D341Med (cell line): ENCODE data around the gene ALDH3A1.

Source experiments
- DNase-seq: peaks from one replicate; pipeline ENCODE4 v3.0.0; 2012; ENCODE audit warnings: low spot score

The ALDH3A1 gene

GRCh38 chr17:19718613-19719354 lies 29.3 kb downstream of the ALDH3A1 start:
- DNase-seq: peak; percentile 26

- DNase-seq: peak; percentile 3
Measured at GRCh38 chr17:19718041-19718612, 30.0 kb downstream of the ALDH3A1 start.

GRCh38 chr17:19717411-19717908 lies 30.6 kb downstream of the ALDH3A1 start:
- peak; percentile 8 for DNase-seq

GRCh38 chr17:19717031-19717360 lies 31.1 kb downstream of the ALDH3A1 start:
- peak; percentile 8 for DNase-seq

- peak; percentile 24 for DNase-seq
Measured at GRCh38 chr17:19716108-19717030, 31.7 kb downstream of the ALDH3A1 start, which contains the start of gene SLC47A2. Gene SLC47A2, minus strand, starts transcription at chr17:19716584. Its CDS starts 29 bp downstream, at chr17:19716555.

- DNase-seq: peak; percentile 4
Measured at GRCh38 chr17:19714542-19715411, 33.3 kb downstream of the ALDH3A1 start.

- DNase-seq: peak; percentile 10
Measured at GRCh38 chr17:19713901-19714361, 34.2 kb downstream of the ALDH3A1 start.

GRCh38 chr17:19713462-19713861 lies 34.6 kb downstream of the ALDH3A1 start:
- peak; percentile 4 for DNase-seq

- peak; percentile 4 for DNase-seq
Measured at GRCh38 chr17:19712436-19713004, 35.6 kb downstream of the ALDH3A1 start.

GRCh38 chr17:19709841-19710240 lies 38.3 kb downstream of the ALDH3A1 start:
- peak; percentile 4 for DNase-seq

GRCh38 chr17:19708431-19709175 lies 39.5 kb downstream of the ALDH3A1 start:
- peak; percentile 10 for DNase-seq

- DNase-seq: peak; percentile 8
Measured at GRCh38 chr17:19707728-19708221, 40.3 kb downstream of the ALDH3A1 start.

- peak; percentile 27 for DNase-seq
Measured at GRCh38 chr17:19706791-19707727, 41.0 kb downstream of the ALDH3A1 start.

- peak; percentile 10 for DNase-seq
Measured at GRCh38 chr17:19705771-19706770, 42.0 kb downstream of the ALDH3A1 start.

- peak; percentile 5 for DNase-seq
Measured at GRCh38 chr17:19705201-19705600, 42.9 kb downstream of the ALDH3A1 start.

GRCh38 chr17:19703828-19704613 lies 44.1 kb downstream of the ALDH3A1 start:
- peak; percentile 4 for DNase-seq
